A549 (cell line): ENCODE results near the gene SPC24. TPM values are rescaled to one million over a fixed set of nuclear protein-coding genes. Genes with fewer than 3 reads are reported as not detected.

Experiments
- ATAC-seq, 2 experiments: fragments of 200-7000 bp in 1 of 2; fragments of >200 bp in 1 of 2; cut with Nextera tagmentation in 1 of 2; cut with Tn5 transposase in 1 of 2; 3 replicates each; pipeline versions ENCODE4 v1.8.0 to v1.9.1; 2018 to 2020; ENCODE audit warnings: mild to moderate bottlenecking in 1 of 2, moderate library complexity in 1 of 2
- CTCF ChIA-PET: fragments of 300-600 bp; sonication (Branson Sonifier 250); formaldehyde crosslinking; extraction: SDS; loops from one replicate; lab custom pipeline; 2021; ENCODE audit warnings: antibody characterized with exemption, inconsistent platforms; lab: Yijun Ruan, JAX
- POLR2A ChIA-PET: fragments of 350-600 bp; formaldehyde crosslinking; extraction: SDS; loops from one replicate; lab custom pipeline; 2021; ENCODE audit warnings: antibody characterized with exemption, inconsistent platforms; lab: Yijun Ruan, JAX
- DNase-seq, 2 experiments: peaks; one replicate each; pipeline versions ENCODE4 v3.0.0 to v3.0.0-alpha.2; 2011 to 2016; ENCODE audit warnings: low read depth in 1 of 2, low spot score in 1 of 2
- FAIRE-seq: peaks from 2 replicates; lab custom pipeline; 2011; peaks lifted over from hg19 to GRCh38; lab: Jason Lieb, UNC
- H3K27ac ChIP-seq, 2 experiments: fragments of >200 bp; sonication (Bioruptor Twin); formaldehyde crosslinking; 3 replicates each; pipeline ENCODE4 v1.5.1; 2016 to 2017
- H3K4me1 ChIP-seq: fragments of >200 bp; sonication (Bioruptor Twin); formaldehyde crosslinking; 3 replicates; pipeline ENCODE4 v1.6.1; 2016
- H3K4me2 ChIP-seq: fragments of >200 bp; sonication (Bioruptor Twin); formaldehyde crosslinking; 3 replicates; pipeline ENCODE4 v1.6.1; 2016
- H3K4me3 ChIP-seq: fragments of >200 bp; sonication (Bioruptor Twin); formaldehyde crosslinking; 3 replicates; pipeline ENCODE4 v1.5.1; 2016
- H3K9me3 ChIP-seq: fragments of >200 bp; sonication (Bioruptor Twin); formaldehyde crosslinking; 3 replicates; pipeline ENCODE4 v1.6.1; 2016
- CEBPB ChIP-seq, 2 experiments: fragments of >200 bp in 1 of 2; sonication (Bioruptor Twin) in 1 of 2; formaldehyde crosslinking in 1 of 2; IDR thresholded peaks; 2 replicates each; pipeline ENCODE4 v1.6.1; 2012 to 2016
- CHD2 ChIP-seq: fragments of 150-350 bp; IDR thresholded peaks from 2 replicates; pipeline ENCODE4 v1.6.1; 2014; ENCODE audit warnings: low read length; ENCODE audit not compliant: partially characterized antibody
- EHF ChIP-seq: fragments of 250-450 bp; sonication (Bioruptor Pico); IDR thresholded peaks from 2 replicates; pipeline ENCODE4 v1.5.0; 2020; ENCODE audit warnings: mild to moderate bottlenecking
- EHMT2 ChIP-seq: fragments of 200-600 bp; sonication (generic); IDR thresholded peaks from 2 replicates; pipeline ENCODE4 v1.6.1; 2016; ENCODE audit warnings: antibody characterized with exemption, low read depth, mild to moderate bottlenecking, moderate library complexity
- ESRRA ChIP-seq: fragments of 150-350 bp; IDR thresholded peaks from 2 replicates; pipeline ENCODE4 v1.6.1; 2014; ENCODE audit warnings: mild to moderate bottlenecking, low read length, borderline replicate concordance
- FOSB ChIP-seq: fragments of 250-450 bp; sonication (Bioruptor Pico); IDR thresholded peaks from 2 replicates; pipeline ENCODE4 v1.5.0; 2020; ENCODE audit warnings: mild to moderate bottlenecking, moderate library complexity
- FOSL2 ChIP-seq, 2 experiments: fragments of 450-650 bp in 1 of 2; fragments of >200 bp in 1 of 2; sonication (Bioruptor Twin) in 1 of 2; formaldehyde crosslinking; IDR thresholded peaks; 2 replicates each; pipeline versions ENCODE4 v1.5.0 to v1.6.1; 2016 to 2020; ENCODE audit warnings: mild to moderate bottlenecking in 1 of 2, moderate library complexity in 1 of 2
- HOXA7 ChIP-seq: fragments of 250-450 bp; sonication (Bioruptor Pico); IDR thresholded peaks from 2 replicates; pipeline ENCODE4 v1.5.0; 2020; ENCODE audit warnings: mild to moderate bottlenecking, moderate library complexity
- KDM1A ChIP-seq: fragments of 200-600 bp; sonication (generic); IDR thresholded peaks from 2 replicates; pipeline ENCODE4 v1.6.1; 2016; ENCODE audit warnings: low read depth, mild to moderate bottlenecking
- KDM5A ChIP-seq: fragments of 200-600 bp; sonication (generic); IDR thresholded peaks from 2 replicates; pipeline ENCODE4 v1.6.1; 2016; ENCODE audit warnings: antibody characterized with exemption, mild to moderate bottlenecking
- MAZ ChIP-seq: fragments of 150-350 bp; IDR thresholded peaks from 2 replicates; pipeline ENCODE4 v1.6.1; 2014; ENCODE audit warnings: antibody characterized with exemption, low read depth, low read length, borderline replicate concordance
- NPAS2 ChIP-seq: fragments of 250-450 bp; sonication (Bioruptor Pico); IDR thresholded peaks from 2 replicates; pipeline ENCODE4 v1.8.0; 2022; ENCODE audit warnings: mild to moderate bottlenecking, moderate library complexity, borderline replicate concordance
- POLR2AphosphoS2 ChIP-seq: conservative IDR thresholded peaks from 2 replicates; pipeline ENCODE4 v1.6.1; 2012; ENCODE audit warnings: low read length, improper control_type of control experiment, inconsistent platforms
- RARB ChIP-seq: fragments of 250-450 bp; sonication (Bioruptor Pico); IDR thresholded peaks from 2 replicates; pipeline ENCODE4 v1.8.0; 2021; ENCODE audit warnings: mild to moderate bottlenecking, moderate library complexity
- RCOR1 ChIP-seq: fragments of 150-350 bp; IDR thresholded peaks from 2 replicates; pipeline ENCODE4 v1.6.1; 2014; ENCODE audit warnings: antibody characterized with exemption, low read length, low read depth
- RNF2 ChIP-seq: fragments of 200-600 bp; sonication (generic); IDR thresholded peaks from 2 replicates; pipeline ENCODE4 v1.6.1; 2016; ENCODE audit warnings: low read depth, mild to moderate bottlenecking, antibody characterized with exemption, moderate library complexity, borderline replicate concordance
- TP53 ChIP-seq: fragments of 250-450 bp; sonication (Bioruptor Pico); IDR thresholded peaks from 2 replicates; pipeline ENCODE4 v1.5.0; 2021; ENCODE audit warnings: mild to moderate bottlenecking, moderate library complexity
- WGBS: methylation state at CpG from one replicate; pipeline ENCODE4 v1.1.6; 2017; ENCODE audit errors: missing lambda C conversion rate; 5-methylcytosine and 5-hydroxymethylcytosine counted together
- polyA plus RNA-seq, 4 experiments: library from polyadenylated mRNA; depleted of rRNA in 3 of 4; stranded (reverse); fragments of >200 nt; fragmentation: RNase III in 1 of 4; extraction: RNeasy Plus Mini Kit Qiagen cat#74134 plus additional on column Dnase treatment in 1 of 4; gene quantifications; 2 replicates in 3 of 4; 3 replicates in 1 of 4; pipeline ENCODE4 v1.2.3, GENCODE V29; 2011 to 2017
- TF ChIP-seq, protein P1 (sequence below): fragments of >200 bp; sonication (Bioruptor Twin); formaldehyde crosslinking; IDR thresholded peaks from 3 replicates; pipeline ENCODE4 v1.6.1; 2016

Gene SPC24
- polyA plus RNA-seq, 2 of the 4 experiments (the other 2 are of a cell fraction): 16.5 to 22.2 TPM

DNA sequence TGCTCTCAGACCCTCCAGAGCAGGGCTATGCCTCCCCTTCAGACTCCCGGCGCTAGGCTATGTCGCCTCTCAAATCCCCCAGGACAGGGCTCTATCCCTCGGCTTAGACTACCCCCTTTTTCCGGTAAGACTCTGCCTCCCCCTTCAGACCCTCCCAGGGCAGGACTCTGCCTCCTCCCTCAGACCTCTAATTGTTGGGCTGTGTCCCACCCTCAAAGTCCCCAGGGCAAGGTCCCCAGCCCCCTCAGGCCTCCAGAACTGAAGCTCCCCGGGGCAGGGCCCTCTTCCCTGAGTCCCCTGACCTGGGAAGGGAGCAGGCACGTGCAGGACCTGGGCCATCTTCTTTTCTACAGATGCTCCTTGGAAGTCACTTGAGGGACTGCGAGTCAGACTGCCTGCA, 38.6 kb upstream of the SPC24 start:
- WGBS: 91% methylated on average over 6 of the region's 8 CpGs
- Histone ChIP-seq H3K9me3 (no peaks in the 10 kb centered on the region), H3K4me1 (peaks cover 53% of the 10 kb centered on the region), H3K4me2 (peak overlapping the region; percentile 78; the same call in 1 of the 3 replicates)
- CTCF ChIA-PET: interaction anchor here (1.4 kb wide), 1 partner anchor 9 kb away, joined by 3 read pairs; no protein-coding TSS in a partner anchor
- TF ChIP-seq EHMT2 (no peak), NPAS2 (CRISPR knock-in tag) (no peak), ESRRA (no peak), RCOR1 (no peak), RARB (CRISPR knock-in tag) (no peak), KDM5A (no peak)
- TF ChIP-seq, all 56 proteins: peak for 0
- Histone ChIP-seq H3K27ac (peak overlapping the region in 1 of 2 experiments; percentile 67; a peak in 2 of 6 replicates), H3K4me3 (no peak overlapping the region)
- POLR2A ChIA-PET: no interaction called here
- FAIRE-seq (no peak), DNase-seq (no peak), ATAC-seq (no peak)

DNA sequence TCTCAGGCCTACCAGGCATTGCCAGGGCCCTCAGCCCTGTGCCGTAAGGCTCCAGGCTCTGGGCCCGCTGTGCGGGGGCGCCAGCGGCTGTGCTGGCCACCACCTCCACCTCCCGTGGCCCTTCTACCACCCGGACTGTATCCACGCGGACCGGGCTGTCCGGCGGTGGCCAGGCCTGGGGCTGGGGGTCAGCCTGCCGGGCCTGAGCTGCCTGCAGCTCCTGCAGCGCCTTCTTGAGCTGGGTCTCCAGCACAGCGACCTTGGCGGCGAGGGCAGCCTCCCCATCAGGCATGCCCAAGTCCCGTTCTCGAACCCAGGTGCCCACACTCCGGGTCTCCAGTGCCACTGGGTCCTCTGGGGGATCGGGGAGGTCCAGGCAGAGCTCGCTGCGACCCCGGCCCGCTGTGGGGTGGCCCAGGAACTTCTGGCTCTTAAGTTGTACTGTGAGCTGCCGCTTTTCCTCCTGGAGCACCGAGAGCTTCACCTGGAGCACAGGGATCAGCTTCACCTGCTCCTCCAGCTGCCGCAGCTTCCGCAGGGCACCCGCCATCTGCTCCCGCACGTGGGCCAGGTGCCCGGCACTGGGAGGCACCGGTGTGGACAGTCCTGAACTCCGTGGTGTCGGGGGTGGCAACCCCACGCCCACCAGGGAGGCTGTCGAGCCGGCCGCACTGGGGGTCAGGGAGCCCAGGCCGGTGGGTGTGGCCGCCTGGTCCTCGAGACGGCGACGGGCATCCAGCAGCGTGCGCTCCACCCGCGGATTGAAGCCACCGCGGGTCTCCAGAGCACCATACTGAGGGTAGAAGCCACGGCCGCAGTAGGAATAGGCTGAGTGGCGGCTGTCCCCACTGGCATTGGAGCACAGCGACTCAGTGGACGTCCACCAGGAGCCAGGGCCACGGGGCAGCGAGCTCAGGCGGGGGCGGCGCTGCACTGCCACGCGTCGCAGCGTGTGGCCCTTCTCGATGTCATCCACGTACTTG, 37.7 kb upstream of the SPC24 start:
- POLR2A ChIA-PET: no interaction called here
- peaks cover 45% of the 10 kb centered on the region for H3K4me1 ChIP-seq
- no peak overlapping the region for H3K4me2 ChIP-seq
- DNase-seq (no peak), FAIRE-seq (no peak), ATAC-seq (no peak)
- no peaks in the 10 kb centered on the region for H3K9me3 ChIP-seq
- WGBS: 98% methylated on average over 26 of the region's 68 CpGs
- no peak overlapping the region for H3K4me3 ChIP-seq
- CTCF ChIA-PET: interaction anchor here (0.6 to 1.4 kb wide), 2 partner anchors 10 to 1363 kb away, joined by 3 to 5 read pairs; no protein-coding TSS in a partner anchor
- TF ChIP-seq RNF2: no peak
- no peak for TF ChIP-seq POLR2AphosphoS2
- no peak for TF ChIP-seq TP53 (CRISPR knock-in tag)
- TF ChIP-seq KDM1A: no peak
- TF ChIP-seq FOSB (CRISPR knock-in tag): no peak
- TF ChIP-seq KDM5A: no peak
- TF ChIP-seq EHF (CRISPR knock-in tag): no peak
- TF ChIP-seq FOSL2 (IDR thresholded peaks at IDR 0.05): no peak
- no peak for TF ChIP-seq FOSL2 (CRISPR knock-in tag; IDR thresholded peaks at IDR 0.05)
- no peak for TF ChIP-seq CHD2
- no peak for TF ChIP-seq MAZ
- H3K27ac ChIP-seq: no peak overlapping the region

DNA sequence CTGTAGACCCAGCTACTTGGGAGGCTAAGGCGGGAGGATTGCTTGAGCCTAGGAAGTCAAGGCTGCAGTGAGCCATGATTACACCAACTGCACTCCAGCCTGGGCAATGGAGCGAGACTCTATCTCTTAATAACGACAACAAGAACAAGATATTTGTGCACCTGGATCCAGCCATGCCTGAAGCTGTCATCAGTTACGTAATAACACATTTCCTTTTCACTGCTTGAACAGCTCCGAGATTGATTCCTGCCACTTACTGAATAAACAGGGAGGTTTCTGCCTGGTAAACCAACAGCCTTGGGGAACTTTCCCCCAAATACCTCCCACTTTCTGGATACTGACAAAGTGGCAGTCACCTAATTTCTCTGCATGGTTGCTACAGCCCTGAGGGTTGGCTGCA, 36.4 kb upstream of the SPC24 start:
- 86% methylated on average over 5 of the region's 5 CpGs for WGBS
- Histone ChIP-seq H3K27ac (no peak overlapping the region), H3K4me1 (peaks cover 40% of the 10 kb centered on the region), H3K4me2 (no peak overlapping the region), H3K9me3 (no peaks in the 10 kb centered on the region), H3K4me3 (no peak overlapping the region)
- ATAC-seq (no peak), DNase-seq (no peak), FAIRE-seq (no peak)
- ChIA-PET POLR2A (no interaction called here), CTCF (interaction anchor here (0.6 to 1.5 kb wide), 2 partner anchors 66 to 106 kb away, joined by 3 to 4 read pairs; no protein-coding TSS in a partner anchor)
- TF ChIP-seq HOXA7 (CRISPR knock-in tag): no peak
- TF ChIP-seq, protein P1, sequence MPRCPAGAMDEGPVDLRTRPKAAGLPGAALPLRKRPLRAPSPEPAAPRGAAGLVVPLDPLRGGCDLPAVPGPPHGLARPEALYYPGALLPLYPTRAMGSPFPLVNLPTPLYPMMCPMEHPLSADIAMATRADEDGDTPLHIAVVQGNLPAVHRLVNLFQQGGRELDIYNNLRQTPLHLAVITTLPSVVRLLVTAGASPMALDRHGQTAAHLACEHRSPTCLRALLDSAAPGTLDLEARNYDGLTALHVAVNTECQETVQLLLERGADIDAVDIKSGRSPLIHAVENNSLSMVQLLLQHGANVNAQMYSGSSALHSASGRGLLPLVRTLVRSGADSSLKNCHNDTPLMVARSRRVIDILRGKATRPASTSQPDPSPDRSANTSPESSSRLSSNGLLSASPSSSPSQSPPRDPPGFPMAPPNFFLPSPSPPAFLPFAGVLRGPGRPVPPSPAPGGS: no peak
- peak in 1 of 2 experiments; percentile 51; a peak in 1 of 4 replicates for TF ChIP-seq CEBPB (IDR thresholded peaks at IDR 0.05)
